Liver (tissue), 9 donors: ENCODE data around the gene MYBPC2. TPM values are rescaled to one million over a fixed set of nuclear protein-coding genes. Genes with fewer than 3 reads are reported as not detected.

Experiments
- DNase-seq: peaks from one replicate; pipeline ENCODE4 v3.0.0-alpha.2; 2017; ENCODE audit warnings: low spot score
- H3K27ac ChIP-seq, 2 donors: one replicate each; pipeline ENCODE4 v1.7.0; 2013; ENCODE audit warnings: inconsistent platforms in 2 of 2, low read length in 2 of 2, control low read depth in 1 of 2, low read depth in 1 of 2, mild to moderate bottlenecking in 1 of 2
- H3K27me3 ChIP-seq, 4 donors: one replicate each; pipeline versions ENCODE4 v1.6.1 to v1.7.0; 2013; ENCODE audit warnings: low read length in 3 of 4, inconsistent platforms in 1 of 4, mild to moderate bottlenecking in 1 of 4, moderate library complexity in 1 of 4; ENCODE audit not compliant: control insufficient read depth in 4 of 4, insufficient read depth in 4 of 4
- H3K36me3 ChIP-seq, 4 donors: one replicate each; pipeline versions ENCODE4 v1.6.1 to v1.7.0; 2013; ENCODE audit warnings: low read length in 3 of 4, mild to moderate bottlenecking in 3 of 4, low read depth in 1 of 4, moderate library complexity in 1 of 4; ENCODE audit not compliant: control insufficient read depth in 4 of 4, insufficient read depth in 3 of 4
- H3K4me1 ChIP-seq, 4 donors: one replicate each; pipeline versions ENCODE4 v1.6.1 to v1.7.0; 2013; ENCODE audit warnings: low read length in 3 of 4, mild to moderate bottlenecking in 3 of 4, moderate library complexity in 1 of 4; ENCODE audit not compliant: control insufficient read depth in 4 of 4, insufficient read depth in 4 of 4
- H3K4me3 ChIP-seq, 3 donors: one replicate each; pipeline versions ENCODE4 v1.6.1 to v1.7.0; 2013; ENCODE audit warnings: low read length in 3 of 3, control low read depth in 1 of 3, low read depth in 1 of 3, mild to moderate bottlenecking in 1 of 3
- H3K9ac ChIP-seq, 2 donors: one replicate each; pipeline ENCODE4 v1.7.0; 2013; ENCODE audit warnings: low read length in 2 of 2, mild to moderate bottlenecking in 2 of 2, moderate library complexity in 2 of 2, control low read depth in 1 of 2, low read depth in 1 of 2
- H3K9me3 ChIP-seq, 4 donors: one replicate each; pipeline versions ENCODE4 v1.6.1 to v1.7.0; 2013; ENCODE audit warnings: low read length in 3 of 4; ENCODE audit not compliant: control insufficient read depth in 4 of 4
- ATF3 ChIP-seq: IDR thresholded peaks from 2 replicates; pipeline ENCODE4 v1.6.1; 2016; ENCODE audit warnings: antibody characterized with exemption
- EGR1 ChIP-seq, 2 donors: IDR thresholded peaks; 2 replicates each; pipeline ENCODE4 v1.6.1; 2016 to 2018; ENCODE audit warnings: antibody characterized with exemption in 2 of 2, low read depth in 2 of 2
- FOXA1 ChIP-seq: IDR thresholded peaks from 2 replicates; pipeline ENCODE4 v1.6.1; 2016; ENCODE audit warnings: antibody characterized with exemption
- FOXA2 ChIP-seq: IDR thresholded peaks from 2 replicates; pipeline ENCODE4 v1.6.1; 2016; ENCODE audit warnings: antibody characterized with exemption
- GABPA ChIP-seq, 2 donors: IDR thresholded peaks in 1 of 2; conservative IDR thresholded peaks in 1 of 2; 2 replicates each; pipeline ENCODE4 v1.6.1; 2016; ENCODE audit warnings: antibody characterized with exemption in 2 of 2, mild to moderate bottlenecking in 1 of 2, moderate library complexity in 1 of 2
- HNF4A ChIP-seq, 2 donors: conservative IDR thresholded peaks; 2 replicates each; pipeline ENCODE4 v1.6.1; 2016; ENCODE audit warnings: antibody characterized with exemption in 2 of 2, mild to moderate bottlenecking in 2 of 2
- HNF4G ChIP-seq: IDR thresholded peaks from 2 replicates; pipeline ENCODE4 v1.6.1; 2016; ENCODE audit warnings: antibody characterized with exemption
- JUND ChIP-seq, 2 donors: IDR thresholded peaks; 2 replicates each; pipeline ENCODE4 v1.6.1; 2016; ENCODE audit warnings: antibody characterized with exemption in 2 of 2
- NR2F2 ChIP-seq: IDR thresholded peaks from 2 replicates; pipeline ENCODE4 v1.6.1; 2016; ENCODE audit warnings: antibody characterized with exemption
- RAD21 ChIP-seq, 2 donors: IDR thresholded peaks; 2 replicates each; pipeline ENCODE4 v1.6.1; 2016; ENCODE audit warnings: antibody characterized with exemption in 2 of 2, mild to moderate bottlenecking in 2 of 2
- RXRA ChIP-seq, 2 donors: IDR thresholded peaks; 2 replicates each; pipeline ENCODE4 v1.6.1; 2017 to 2018; ENCODE audit warnings: antibody characterized with exemption in 2 of 2, mild to moderate bottlenecking in 1 of 2
- SP1 ChIP-seq: IDR thresholded peaks from 2 replicates; pipeline ENCODE4 v1.6.1; 2018; ENCODE audit warnings: antibody characterized with exemption, mild to moderate bottlenecking
- TAF1 ChIP-seq: conservative IDR thresholded peaks from 2 replicates; pipeline ENCODE4 v1.6.1; 2016; ENCODE audit warnings: antibody characterized with exemption, mild to moderate bottlenecking
- YY1 ChIP-seq: IDR thresholded peaks from 2 replicates; pipeline ENCODE4 v1.6.1; 2016; ENCODE audit warnings: antibody characterized with exemption, mild to moderate bottlenecking
- WGBS: extraction: QIAGEN DNeasy Blood & Tissue Kit; methylation state at CpG from one replicate; pipeline ENCODE4 v1.1.7; 2013; 5-methylcytosine and 5-hydroxymethylcytosine counted together
- polyA plus RNA-seq, 2 donors: library from polyadenylated mRNA; stranded (reverse) in 1 of 2; unstranded in 1 of 2; fragments of 200-250 nt in 1 of 2; fragments of >200 nt in 1 of 2; fragmentation: Nextera tagmentation in 1 of 2; extraction: Ambion mirVana in 1 of 2; gene quantifications; one replicate each; pipeline versions ENCODE4 v1.2.1 to v1.2.3, GENCODE V29; 2013 to 2015
- total RNA-seq, 2 donors: library from RNA; depleted of rRNA; stranded (reverse); fragments of >200 nt; gene quantifications; one replicate each; pipeline ENCODE4 v1.2.3, GENCODE V29; 2014
- TF ChIP-seq, protein P1 (sequence below): IDR thresholded peaks from 2 replicates; pipeline ENCODE4 v1.6.1; 2016; ENCODE audit warnings: antibody characterized with exemption
- TF ChIP-seq, protein P2 (sequence below): IDR thresholded peaks from 2 replicates; pipeline ENCODE4 v1.6.1; 2016; ENCODE audit warnings: antibody characterized with exemption
- TF ChIP-seq, protein P3 (sequence below): fragments of 150-350 bp; IDR thresholded peaks from 2 replicates; pipeline ENCODE4 v1.5.1; 2017; ENCODE audit warnings: improper control_type of control experiment, low read depth, low read length; ENCODE audit not compliant: missing input control
- TF ChIP-seq, protein P4 (sequence below): IDR thresholded peaks from 2 replicates; pipeline ENCODE4 v1.6.1; 2016; ENCODE audit warnings: antibody characterized with exemption, mild to moderate bottlenecking
- donor health status: healthy.
- donor health status: healthy.
- donor health status: healthy.
- donor health status: healthy.
- donor health status: healthy.

MYBPC2 gene
- total and polyA plus RNA-seq, 4 donors, result under 0.01 TPM; not detected in 3

- 62% methylated on average over 14 of the region's 14 CpGs for WGBS
- no peak for TF ChIP-seq EGR1 (IDR thresholded peaks at IDR 0.05; ENCODE audit: low read depth in 2 of 2)
- TF ChIP-seq HNF4G, result no peak
- TF ChIP-seq SP1, result no peak
- TF ChIP-seq, protein P1, sequence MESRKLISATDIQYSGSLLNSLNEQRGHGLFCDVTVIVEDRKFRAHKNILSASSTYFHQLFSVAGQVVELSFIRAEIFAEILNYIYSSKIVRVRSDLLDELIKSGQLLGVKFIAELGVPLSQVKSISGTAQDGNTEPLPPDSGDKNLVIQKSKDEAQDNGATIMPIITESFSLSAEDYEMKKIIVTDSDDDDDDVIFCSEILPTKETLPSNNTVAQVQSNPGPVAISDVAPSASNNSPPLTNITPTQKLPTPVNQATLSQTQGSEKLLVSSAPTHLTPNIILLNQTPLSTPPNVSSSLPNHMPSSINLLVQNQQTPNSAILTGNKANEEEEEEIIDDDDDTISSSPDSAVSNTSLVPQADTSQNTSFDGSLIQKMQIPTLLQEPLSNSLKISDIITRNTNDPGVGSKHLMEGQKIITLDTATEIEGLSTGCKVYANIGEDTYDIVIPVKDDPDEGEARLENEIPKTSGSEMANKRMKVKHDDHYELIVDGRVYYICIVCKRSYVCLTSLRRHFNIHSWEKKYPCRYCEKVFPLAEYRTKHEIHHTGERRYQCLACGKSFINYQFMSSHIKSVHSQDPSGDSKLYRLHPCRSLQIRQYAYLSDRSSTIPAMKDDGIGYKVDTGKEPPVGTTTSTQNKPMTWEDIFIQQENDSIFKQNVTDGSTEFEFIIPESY, result no peak
- no peak for TF ChIP-seq ATF3
- no peak for TF ChIP-seq RXRA (IDR thresholded peaks at IDR 0.05)
- no peak for TF ChIP-seq TAF1
- TF ChIP-seq FOXA1, result no peak
- TF ChIP-seq GABPA (IDR thresholded peaks at IDR 0.05 in 1 of 2, conservative IDR thresholded peaks at IDR 0.05 in 1 of 2), result no peak
- TF ChIP-seq YY1, result no peak
- TF ChIP-seq NR2F2, result no peak
- TF ChIP-seq, protein P2, sequence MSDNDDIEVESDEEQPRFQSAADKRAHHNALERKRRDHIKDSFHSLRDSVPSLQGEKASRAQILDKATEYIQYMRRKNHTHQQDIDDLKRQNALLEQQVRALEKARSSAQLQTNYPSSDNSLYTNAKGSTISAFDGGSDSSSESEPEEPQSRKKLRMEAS, result no peak
- no peak for TF ChIP-seq HNF4A (conservative IDR thresholded peaks at IDR 0.05)
- TF ChIP-seq, protein P3, sequence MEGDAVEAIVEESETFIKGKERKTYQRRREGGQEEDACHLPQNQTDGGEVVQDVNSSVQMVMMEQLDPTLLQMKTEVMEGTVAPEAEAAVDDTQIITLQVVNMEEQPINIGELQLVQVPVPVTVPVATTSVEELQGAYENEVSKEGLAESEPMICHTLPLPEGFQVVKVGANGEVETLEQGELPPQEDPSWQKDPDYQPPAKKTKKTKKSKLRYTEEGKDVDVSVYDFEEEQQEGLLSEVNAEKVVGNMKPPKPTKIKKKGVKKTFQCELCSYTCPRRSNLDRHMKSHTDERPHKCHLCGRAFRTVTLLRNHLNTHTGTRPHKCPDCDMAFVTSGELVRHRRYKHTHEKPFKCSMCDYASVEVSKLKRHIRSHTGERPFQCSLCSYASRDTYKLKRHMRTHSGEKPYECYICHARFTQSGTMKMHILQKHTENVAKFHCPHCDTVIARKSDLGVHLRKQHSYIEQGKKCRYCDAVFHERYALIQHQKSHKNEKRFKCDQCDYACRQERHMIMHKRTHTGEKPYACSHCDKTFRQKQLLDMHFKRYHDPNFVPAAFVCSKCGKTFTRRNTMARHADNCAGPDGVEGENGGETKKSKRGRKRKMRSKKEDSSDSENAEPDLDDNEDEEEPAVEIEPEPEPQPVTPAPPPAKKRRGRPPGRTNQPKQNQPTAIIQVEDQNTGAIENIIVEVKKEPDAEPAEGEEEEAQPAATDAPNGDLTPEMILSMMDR, result no peak
- no peak for TF ChIP-seq JUND (IDR thresholded peaks at IDR 0.05)
- Histone ChIP-seq H3K27me3 (peaks cover 0 to 2% (median 0%) of the 10 kb centered on the region in 4 donors), H3K4me1 (no peaks in the 10 kb centered on the region), H3K36me3 (no peaks in the 10 kb centered on the region), H3K9ac (no peak overlapping the region), H3K9me3 (no peaks in the 10 kb centered on the region), H3K27ac (no peak overlapping the region), H3K4me3 (no peak overlapping the region)
- DNase-seq, result no peak
Observed at GRCh38 chr19:50449236-50449899, 16.7 kb downstream of the MYBPC2 start.

DNA sequence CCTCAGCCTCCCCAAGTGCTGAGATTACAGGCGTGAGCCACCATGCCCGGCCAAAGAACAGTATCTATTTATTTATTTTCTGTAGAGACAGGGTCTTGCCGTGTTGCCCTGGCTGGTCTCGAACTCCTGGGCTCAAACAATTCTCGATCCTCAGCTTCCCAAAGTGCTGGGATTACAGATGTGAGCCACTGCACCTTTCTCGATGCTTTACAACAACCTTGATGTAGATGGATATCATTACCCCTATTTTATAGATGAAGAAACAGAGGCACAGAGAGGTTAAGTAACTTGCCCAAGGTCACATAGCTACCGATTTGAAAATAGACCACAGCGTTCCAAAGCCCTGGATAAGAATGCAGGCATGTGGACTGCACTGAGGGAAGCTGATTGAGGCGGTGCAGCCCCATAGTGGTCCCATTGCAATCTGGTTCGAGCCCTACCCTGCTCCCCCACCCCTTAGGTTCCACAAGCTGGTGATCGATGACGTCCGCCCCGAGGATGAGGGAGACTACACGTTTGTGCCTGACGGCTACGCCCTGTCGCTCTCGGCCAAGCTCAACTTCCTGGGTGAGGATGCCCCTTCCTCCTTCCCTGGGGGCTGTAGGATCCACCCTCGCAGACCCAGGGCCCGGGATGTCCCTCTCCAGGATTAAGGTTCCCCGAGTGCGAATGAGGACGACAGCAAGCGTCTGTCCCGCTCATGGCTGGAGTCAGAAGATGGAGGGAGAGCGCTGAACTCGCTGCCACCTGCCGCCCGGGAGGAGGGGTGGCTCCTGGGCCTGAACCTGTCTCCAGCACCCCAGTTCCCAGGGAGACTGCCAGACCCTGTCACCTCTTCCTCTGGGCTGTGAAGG lies 17.9 kb downstream of the MYBPC2 start:
- Histone ChIP-seq H3K27ac (no peak overlapping the region), H3K36me3 (no peaks in the 10 kb centered on the region), H3K9ac (no peak overlapping the region), H3K27me3 (peaks cover 0 to 2% (median 0%) of the 10 kb centered on the region in 4 donors), H3K4me1 (no peaks in the 10 kb centered on the region), H3K9me3 (no peaks in the 10 kb centered on the region), H3K4me3 (no peak overlapping the region)
- TF ChIP-seq YY1 (no peak), ATF3 (no peak), NR2F2 (no peak), JUND (IDR thresholded peaks at IDR 0.05) (no peak), SP1 (no peak), HNF4G (no peak), FOXA1 (no peak), RAD21 (IDR thresholded peaks at IDR 0.05) (no peak), TAF1 (no peak), HNF4A (conservative IDR thresholded peaks at IDR 0.05) (no peak), FOXA2 (no peak), EGR1 (IDR thresholded peaks at IDR 0.05; ENCODE audit: low read depth in 2 of 2) (no peak)
- TF ChIP-seq, protein P4, sequence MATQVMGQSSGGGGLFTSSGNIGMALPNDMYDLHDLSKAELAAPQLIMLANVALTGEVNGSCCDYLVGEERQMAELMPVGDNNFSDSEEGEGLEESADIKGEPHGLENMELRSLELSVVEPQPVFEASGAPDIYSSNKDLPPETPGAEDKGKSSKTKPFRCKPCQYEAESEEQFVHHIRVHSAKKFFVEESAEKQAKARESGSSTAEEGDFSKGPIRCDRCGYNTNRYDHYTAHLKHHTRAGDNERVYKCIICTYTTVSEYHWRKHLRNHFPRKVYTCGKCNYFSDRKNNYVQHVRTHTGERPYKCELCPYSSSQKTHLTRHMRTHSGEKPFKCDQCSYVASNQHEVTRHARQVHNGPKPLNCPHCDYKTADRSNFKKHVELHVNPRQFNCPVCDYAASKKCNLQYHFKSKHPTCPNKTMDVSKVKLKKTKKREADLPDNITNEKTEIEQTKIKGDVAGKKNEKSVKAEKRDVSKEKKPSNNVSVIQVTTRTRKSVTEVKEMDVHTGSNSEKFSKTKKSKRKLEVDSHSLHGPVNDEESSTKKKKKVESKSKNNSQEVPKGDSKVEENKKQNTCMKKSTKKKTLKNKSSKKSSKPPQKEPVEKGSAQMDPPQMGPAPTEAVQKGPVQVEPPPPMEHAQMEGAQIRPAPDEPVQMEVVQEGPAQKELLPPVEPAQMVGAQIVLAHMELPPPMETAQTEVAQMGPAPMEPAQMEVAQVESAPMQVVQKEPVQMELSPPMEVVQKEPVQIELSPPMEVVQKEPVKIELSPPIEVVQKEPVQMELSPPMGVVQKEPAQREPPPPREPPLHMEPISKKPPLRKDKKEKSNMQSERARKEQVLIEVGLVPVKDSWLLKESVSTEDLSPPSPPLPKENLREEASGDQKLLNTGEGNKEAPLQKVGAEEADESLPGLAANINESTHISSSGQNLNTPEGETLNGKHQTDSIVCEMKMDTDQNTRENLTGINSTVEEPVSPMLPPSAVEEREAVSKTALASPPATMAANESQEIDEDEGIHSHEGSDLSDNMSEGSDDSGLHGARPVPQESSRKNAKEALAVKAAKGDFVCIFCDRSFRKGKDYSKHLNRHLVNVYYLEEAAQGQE, result no peak
- TF ChIP-seq, protein P2, result no peak
- WGBS, result 61% methylated on average over 30 of the region's 30 CpGs
- no peak for DNase-seq
